HepG2 (cell line): ENCODE measurements around the gene MAP3K14. TPM values are rescaled to one million over a fixed set of nuclear protein-coding genes. Genes with fewer than 3 reads are reported as not detected.

ENCODE experiments used
- GABPB1 ChIP-seq: IDR thresholded peaks from 2 replicates; pipeline ENCODE4 v1.6.1; 2016; ENCODE audit warnings: mild to moderate bottlenecking, missing genetic modification reagents, moderate library complexity, missing compliant biosample characterization
- HMG20A ChIP-seq: IDR thresholded peaks from 2 replicates; pipeline ENCODE4 v1.6.1; 2016; ENCODE audit warnings: borderline replicate concordance
- LCORL ChIP-seq, 2 experiments: fragments of 450-650 bp in 1 of 2; sonication (generic) in 1 of 2; formaldehyde crosslinking in 1 of 2; IDR thresholded peaks; 2 replicates each; pipeline versions ENCODE4 v1.5.0 to v1.6.1; 2017 to 2020; ENCODE audit warnings: antibody characterized with exemption in 1 of 2, missing genetic modification reagents in 1 of 2
- MYC ChIP-seq: sonication (generic); formaldehyde crosslinking; IDR thresholded peaks from 2 replicates; pipeline ENCODE4 v1.9.0; 2021; ENCODE audit warnings: missing genetic modification reagents, borderline replicate concordance
- XRCC5 ChIP-seq: fragments of 200-400 bp; formaldehyde crosslinking; optimal IDR thresholded peaks from 2 replicates; pipeline ENCODE3; 2017; ENCODE audit warnings: mild to moderate bottlenecking, low read length
- ZFY ChIP-seq: sonication (generic); formaldehyde crosslinking; IDR thresholded peaks from 2 replicates; pipeline ENCODE4 v1.4.0; 2020; ENCODE audit warnings: missing genetic modification reagents
- ZNF552 ChIP-seq: sonication (generic); formaldehyde crosslinking; IDR thresholded peaks from 2 replicates; pipeline ENCODE4 v1.9.0; 2022; ENCODE audit warnings: missing genetic modification reagents, mild to moderate bottlenecking, borderline replicate concordance
- ZNF768 ChIP-seq: sonication (generic); formaldehyde crosslinking; IDR thresholded peaks from 2 replicates; pipeline ENCODE4 v1.4.0; 2020; ENCODE audit warnings: missing genetic modification reagents
- polyA plus RNA-seq, 8 experiments: library from polyadenylated mRNA; depleted of rRNA in 3 of 8; stranded (reverse) in 7 of 8; unstranded in 1 of 8; fragments of >200 nt; fragmentation: Illumina TruSeq in 4 of 8; extraction: Trizol in 4 of 8; gene quantifications; 2 replicates each; pipeline versions ENCODE4 v1.2.1 to v1.2.3, GENCODE V29; 2011 to 2016; ENCODE audit warnings: low read depth in 4 of 8, missing spikeins in 1 of 8, mixed read lengths in 1 of 8; ENCODE audit not compliant: insufficient read depth in 1 of 8
- total RNA-seq, 5 experiments: library from RNA; depleted of rRNA; stranded (reverse); fragments of >200 nt; fragmentation: Illumina TruSeq; extraction: Trizol; gene quantifications; 2 replicates each; pipeline ENCODE4 v1.2.3, GENCODE V29; 2016; ENCODE audit warnings: low read depth in 1 of 5
- TF ChIP-seq, protein P1 (sequence below): sonication (generic); formaldehyde crosslinking; IDR thresholded peaks from 2 replicates; pipeline ENCODE4 v1.4.0; 2020; ENCODE audit warnings: missing genetic modification reagents
- TF ChIP-seq, protein P2 (sequence below), 2 experiments: sonication (generic) in 1 of 2; formaldehyde crosslinking in 1 of 2; IDR thresholded peaks; 2 replicates each; pipeline versions ENCODE4 v1.4.0 to v1.6.1; 2018 to 2020; ENCODE audit warnings: missing genetic modification reagents in 2 of 2, borderline replicate concordance in 1 of 2, low read depth in 1 of 2, mild to moderate bottlenecking in 1 of 2, missing biosample characterization in 1 of 2
- TF ChIP-seq, protein P3 (sequence below): sonication (generic); formaldehyde crosslinking; IDR thresholded peaks from 2 replicates; pipeline ENCODE4 v1.8.0; 2022; ENCODE audit warnings: mild to moderate bottlenecking, missing genetic modification reagents
- TF ChIP-seq, protein P4 (sequence below): sonication (generic); formaldehyde crosslinking; IDR thresholded peaks from 2 replicates; pipeline ENCODE4 v1.5.1; 2020; ENCODE audit warnings: missing genetic modification reagents, mild to moderate bottlenecking, borderline replicate concordance
- TF ChIP-seq, protein P5 (sequence below): sonication (generic); formaldehyde crosslinking; IDR thresholded peaks from 2 replicates; pipeline ENCODE4 v1.8.0; 2023; ENCODE audit warnings: mild to moderate bottlenecking, missing genetic modification reagents
- TF ChIP-seq, protein P6 (sequence below): sonication (generic); formaldehyde crosslinking; IDR thresholded peaks from 2 replicates; pipeline ENCODE4 v1.5.1; 2020; ENCODE audit warnings: missing genetic modification reagents, mild to moderate bottlenecking, borderline replicate concordance

The MAP3K14 gene
- total and polyA plus RNA-seq, 2 of the 13 experiments (the other 11 are each of a cell fraction or from before 2014, with no cell fraction given): 2.6 TPM

DNA sequence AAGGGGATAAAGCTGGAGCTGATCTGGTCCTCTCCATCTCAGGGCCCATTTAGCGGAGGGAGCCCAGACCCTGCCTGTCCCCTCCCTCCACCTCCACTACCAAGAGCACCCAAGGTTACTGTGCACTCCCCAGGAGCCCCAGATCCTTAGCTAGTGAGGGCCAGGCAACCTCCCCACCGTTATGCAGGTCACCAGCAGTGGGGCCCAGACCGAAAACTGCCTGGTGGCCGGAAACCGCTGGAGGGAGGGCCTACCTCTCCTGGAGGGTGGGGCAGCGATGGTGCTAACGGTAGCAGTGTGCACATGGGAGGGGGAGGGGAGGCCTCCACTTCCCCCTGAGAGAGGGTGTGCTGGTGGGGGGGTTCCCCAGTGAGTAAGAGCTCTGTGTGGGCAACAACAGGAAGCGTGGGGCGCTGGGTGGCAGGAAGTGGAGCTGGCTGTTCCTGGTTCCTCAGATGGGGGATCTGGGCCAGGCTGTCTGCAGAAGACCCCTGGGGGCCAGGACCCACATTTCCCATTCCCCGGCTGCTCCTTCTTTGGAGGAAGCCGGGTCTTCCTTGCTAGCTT, 90.8 kb downstream of the MAP3K14 start (continued):
- TF ChIP-seq, protein P1, sequence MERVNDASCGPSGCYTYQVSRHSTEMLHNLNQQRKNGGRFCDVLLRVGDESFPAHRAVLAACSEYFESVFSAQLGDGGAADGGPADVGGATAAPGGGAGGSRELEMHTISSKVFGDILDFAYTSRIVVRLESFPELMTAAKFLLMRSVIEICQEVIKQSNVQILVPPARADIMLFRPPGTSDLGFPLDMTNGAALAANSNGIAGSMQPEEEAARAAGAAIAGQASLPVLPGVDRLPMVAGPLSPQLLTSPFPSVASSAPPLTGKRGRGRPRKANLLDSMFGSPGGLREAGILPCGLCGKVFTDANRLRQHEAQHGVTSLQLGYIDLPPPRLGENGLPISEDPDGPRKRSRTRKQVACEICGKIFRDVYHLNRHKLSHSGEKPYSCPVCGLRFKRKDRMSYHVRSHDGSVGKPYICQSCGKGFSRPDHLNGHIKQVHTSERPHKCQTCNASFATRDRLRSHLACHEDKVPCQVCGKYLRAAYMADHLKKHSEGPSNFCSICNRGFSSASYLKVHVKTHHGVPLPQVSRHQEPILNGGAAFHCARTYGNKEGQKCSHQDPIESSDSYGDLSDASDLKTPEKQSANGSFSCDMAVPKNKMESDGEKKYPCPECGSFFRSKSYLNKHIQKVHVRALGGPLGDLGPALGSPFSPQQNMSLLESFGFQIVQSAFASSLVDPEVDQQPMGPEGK (CRISPR knock-in tag): peak; percentile 77
- TF ChIP-seq HMG20A (CRISPR knock-in tag): 0 out of 2 replicates have a peak, but pooled peaks have one; percentile 25
- TF ChIP-seq GABPB1 (CRISPR knock-in tag): peak; percentile 67
- TF ChIP-seq, protein P2, sequence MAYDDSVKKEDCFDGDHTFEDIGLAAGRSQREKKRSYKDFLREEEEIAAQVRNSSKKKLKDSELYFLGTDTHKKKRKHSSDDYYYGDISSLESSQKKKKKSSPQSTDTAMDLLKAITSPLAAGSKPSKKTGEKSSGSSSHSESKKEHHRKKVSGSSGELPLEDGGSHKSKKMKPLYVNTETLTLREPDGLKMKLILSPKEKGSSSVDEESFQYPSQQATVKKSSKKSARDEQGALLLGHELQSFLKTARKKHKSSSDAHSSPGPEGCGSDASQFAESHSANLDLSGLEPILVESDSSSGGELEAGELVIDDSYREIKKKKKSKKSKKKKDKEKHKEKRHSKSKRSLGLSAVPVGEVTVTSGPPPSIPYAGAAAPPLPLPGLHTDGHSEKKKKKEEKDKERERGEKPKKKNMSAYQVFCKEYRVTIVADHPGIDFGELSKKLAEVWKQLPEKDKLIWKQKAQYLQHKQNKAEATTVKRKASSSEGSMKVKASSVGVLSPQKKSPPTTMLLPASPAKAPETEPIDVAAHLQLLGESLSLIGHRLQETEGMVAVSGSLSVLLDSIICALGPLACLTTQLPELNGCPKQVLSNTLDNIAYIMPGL (CRISPR knock-in tag; IDR thresholded peaks at IDR 0.05; ENCODE audit: borderline replicate concordance in 1 of 2, low read depth in 1 of 2): peak; percentile 21 to 28; a peak in 1 of 4 replicates
- TF ChIP-seq ZNF768 (CRISPR knock-in tag): 0 out of 2 replicates have a peak, but pooled peaks have one; percentile 11
- TF ChIP-seq, protein P3, sequence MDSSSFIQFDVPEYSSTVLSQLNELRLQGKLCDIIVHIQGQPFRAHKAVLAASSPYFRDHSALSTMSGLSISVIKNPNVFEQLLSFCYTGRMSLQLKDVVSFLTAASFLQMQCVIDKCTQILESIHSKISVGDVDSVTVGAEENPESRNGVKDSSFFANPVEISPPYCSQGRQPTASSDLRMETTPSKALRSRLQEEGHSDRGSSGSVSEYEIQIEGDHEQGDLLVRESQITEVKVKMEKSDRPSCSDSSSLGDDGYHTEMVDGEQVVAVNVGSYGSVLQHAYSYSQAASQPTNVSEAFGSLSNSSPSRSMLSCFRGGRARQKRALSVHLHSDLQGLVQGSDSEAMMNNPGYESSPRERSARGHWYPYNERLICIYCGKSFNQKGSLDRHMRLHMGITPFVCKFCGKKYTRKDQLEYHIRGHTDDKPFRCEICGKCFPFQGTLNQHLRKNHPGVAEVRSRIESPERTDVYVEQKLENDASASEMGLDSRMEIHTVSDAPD: no peak
- no peak for TF ChIP-seq LCORL (IDR thresholded peaks at IDR 0.05)
- TF ChIP-seq LCORL (CRISPR knock-in tag; IDR thresholded peaks at IDR 0.05): peak; percentile 63
- TF ChIP-seq ZFY: no peak
- TF ChIP-seq MYC (CRISPR knock-in tag): peak; percentile 23; the same call in 1 of the 2 replicates
- no peak for TF ChIP-seq XRCC5
- TF ChIP-seq, protein P4, sequence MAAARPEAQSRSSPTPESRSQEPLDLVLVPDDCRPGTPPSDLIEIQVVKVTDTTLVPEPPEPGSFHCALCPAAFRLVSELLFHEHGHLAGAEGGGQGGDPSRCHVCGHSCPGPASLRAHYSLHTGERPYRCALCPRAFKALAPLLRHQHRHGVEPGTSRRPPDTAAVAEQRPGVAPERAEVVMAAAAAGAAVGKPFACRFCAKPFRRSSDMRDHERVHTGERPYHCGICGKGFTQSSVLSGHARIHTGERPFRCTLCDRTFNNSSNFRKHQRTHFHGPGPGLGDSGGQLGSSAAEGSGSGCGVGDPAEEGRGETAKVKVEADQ (CRISPR knock-in tag): no peak
- TF ChIP-seq, protein P5, sequence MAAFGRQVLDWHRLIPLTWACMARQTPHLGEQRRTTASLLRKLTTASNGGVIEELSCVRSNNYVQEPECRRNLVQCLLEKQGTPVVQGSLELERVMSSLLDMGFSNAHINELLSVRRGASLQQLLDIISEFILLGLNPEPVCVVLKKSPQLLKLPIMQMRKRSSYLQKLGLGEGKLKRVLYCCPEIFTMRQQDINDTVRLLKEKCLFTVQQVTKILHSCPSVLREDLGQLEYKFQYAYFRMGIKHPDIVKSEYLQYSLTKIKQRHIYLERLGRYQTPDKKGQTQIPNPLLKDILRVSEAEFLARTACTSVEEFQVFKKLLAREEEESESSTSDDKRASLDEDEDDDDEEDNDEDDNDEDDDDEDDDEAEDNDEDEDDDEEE (CRISPR knock-in tag): peak; percentile 70; the same call in 1 of the 2 replicates
- no peak for TF ChIP-seq ZNF552 (CRISPR knock-in tag)
- TF ChIP-seq, protein P6, sequence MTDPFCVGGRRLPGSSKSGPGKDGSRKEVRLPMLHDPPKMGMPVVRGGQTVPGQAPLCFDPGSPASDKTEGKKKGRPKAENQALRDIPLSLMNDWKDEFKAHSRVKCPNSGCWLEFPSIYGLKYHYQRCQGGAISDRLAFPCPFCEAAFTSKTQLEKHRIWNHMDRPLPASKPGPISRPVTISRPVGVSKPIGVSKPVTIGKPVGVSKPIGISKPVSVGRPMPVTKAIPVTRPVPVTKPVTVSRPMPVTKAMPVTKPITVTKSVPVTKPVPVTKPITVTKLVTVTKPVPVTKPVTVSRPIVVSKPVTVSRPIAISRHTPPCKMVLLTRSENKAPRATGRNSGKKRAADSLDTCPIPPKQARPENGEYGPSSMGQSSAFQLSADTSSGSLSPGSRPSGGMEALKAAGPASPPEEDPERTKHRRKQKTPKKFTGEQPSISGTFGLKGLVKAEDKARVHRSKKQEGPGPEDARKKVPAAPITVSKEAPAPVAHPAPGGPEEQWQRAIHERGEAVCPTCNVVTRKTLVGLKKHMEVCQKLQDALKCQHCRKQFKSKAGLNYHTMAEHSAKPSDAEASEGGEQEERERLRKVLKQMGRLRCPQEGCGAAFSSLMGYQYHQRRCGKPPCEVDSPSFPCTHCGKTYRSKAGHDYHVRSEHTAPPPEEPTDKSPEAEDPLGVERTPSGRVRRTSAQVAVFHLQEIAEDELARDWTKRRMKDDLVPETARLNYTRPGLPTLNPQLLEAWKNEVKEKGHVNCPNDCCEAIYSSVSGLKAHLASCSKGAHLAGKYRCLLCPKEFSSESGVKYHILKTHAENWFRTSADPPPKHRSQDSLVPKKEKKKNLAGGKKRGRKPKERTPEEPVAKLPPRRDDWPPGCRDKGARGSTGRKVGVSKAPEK (CRISPR knock-in tag): no peak
